CD14-positive monocyte (primary cell): ENCODE results near the gene ERMARD. TPM values are rescaled to one million over a fixed set of nuclear protein-coding genes. Genes with fewer than 3 reads are reported as not detected.

Source experiments
- DNase-seq, 3 donors: peaks; one replicate each; pipeline ENCODE4 v3.0.0-alpha.2; 2011 to 2022
- H2AFZ ChIP-seq: 2 replicates; pipeline ENCODE4 v1.6.0; 2012; ENCODE audit warnings: mild to moderate bottlenecking, low read depth, low read length, inconsistent platforms; ENCODE audit not compliant: insufficient read depth, poor library complexity, severe bottlenecking
- H3K27ac ChIP-seq, 2 donors: 1 replicate in 1 of 2; 2 replicates in 1 of 2; pipeline ENCODE4 v1.5.1; 2012 to 2013; ENCODE audit warnings: low read length in 2 of 2, control low read depth in 1 of 2, inconsistent platforms in 1 of 2, low read depth in 1 of 2, mild to moderate bottlenecking in 1 of 2
- H3K27me3 ChIP-seq, 2 donors: one replicate each; pipeline versions ENCODE4 v1.6.0 to v1.6.1; 2011 to 2013; ENCODE audit warnings: low read length in 2 of 2; ENCODE audit not compliant: control insufficient read depth in 2 of 2, insufficient read depth in 2 of 2
- H3K36me3 ChIP-seq, 2 donors: replicated peaks in 1 of 2; 1 replicate in 1 of 2; 2 replicates in 1 of 2; pipeline versions ENCODE4 v1.5.1 to v1.6.1; 2012 to 2013; ENCODE audit warnings: low read length in 2 of 2, control low read depth in 1 of 2, inconsistent platforms in 1 of 2, mild to moderate bottlenecking in 1 of 2; ENCODE audit not compliant: insufficient read depth in 2 of 2, control insufficient read depth in 1 of 2
- H3K4me1 ChIP-seq, 2 donors: 1 replicate in 1 of 2; 2 replicates in 1 of 2; pipeline versions ENCODE4 v1.5.1 to v1.6.1; 2012 to 2013; ENCODE audit warnings: low read length in 2 of 2, control low read depth in 1 of 2, inconsistent platforms in 1 of 2, mild to moderate bottlenecking in 1 of 2, moderate library complexity in 1 of 2; ENCODE audit not compliant: insufficient read depth in 2 of 2, control insufficient read depth in 1 of 2
- H3K4me2 ChIP-seq: replicated peaks from 2 replicates; pipeline ENCODE3; 2012; ENCODE audit warnings: low read length, moderate library complexity, mild to moderate bottlenecking; ENCODE audit not compliant: poor library complexity, severe bottlenecking; ENCODE audit errors: extremely low read depth
- H3K4me3 ChIP-seq, 3 experiments: fragments of 200-600 bp in 1 of 3; sonication (generic) in 1 of 3; replicated peaks in 1 of 3; 1 replicate in 2 of 3; 2 replicates in 1 of 3; pipeline ENCODE4 v1.5.1; 2011 to 2013; ENCODE audit warnings: low read length in 3 of 3, mild to moderate bottlenecking in 3 of 3, control low read depth in 2 of 3, low read depth in 2 of 3, inconsistent platforms in 1 of 3, moderate library complexity in 1 of 3
- H3K79me2 ChIP-seq: 2 replicates; pipeline ENCODE4 v1.6.0; 2012; ENCODE audit warnings: mild to moderate bottlenecking, control low read depth, inconsistent platforms, low read length, moderate library complexity; ENCODE audit not compliant: insufficient read depth
- H3K9ac ChIP-seq: 2 replicates; pipeline ENCODE4 v1.6.0; 2017; ENCODE audit warnings: low read length, mild to moderate bottlenecking; ENCODE audit not compliant: insufficient read depth, poor library complexity, severe bottlenecking
- H3K9me3 ChIP-seq, 2 donors: replicated peaks in 1 of 2; 1 replicate in 1 of 2; 2 replicates in 1 of 2; pipeline versions ENCODE4 v1.5.1 to v1.6.1; 2012 to 2013; ENCODE audit warnings: low read length in 2 of 2, control low read depth in 1 of 2; ENCODE audit not compliant: control insufficient read depth in 1 of 2, insufficient read depth in 1 of 2
- H4K20me1 ChIP-seq: 2 replicates; pipeline ENCODE4 v1.6.0; 2012; ENCODE audit warnings: mild to moderate bottlenecking, low read length, control low read depth, moderate library complexity; ENCODE audit not compliant: insufficient read depth
- H3K27ac Mint-ChIP-seq, 7 donors: one replicate each; pipeline ENCODE4 v1.8.0; 2020; ENCODE audit warnings: mild to moderate bottlenecking in 7 of 7, mixed read lengths in 7 of 7, moderate library complexity in 6 of 7, inconsistent platforms in 2 of 7
- H3K27me3 Mint-ChIP-seq, 3 donors: one replicate each; pipeline ENCODE4 v1.8.0; 2021 to 2022; ENCODE audit warnings: low read depth in 3 of 3, mild to moderate bottlenecking in 3 of 3, mixed read lengths in 3 of 3, moderate library complexity in 3 of 3, inconsistent platforms in 1 of 3
- H3K36me3 Mint-ChIP-seq, 2 donors: one replicate each; pipeline ENCODE4 v1.8.0; 2020; ENCODE audit warnings: mixed read lengths in 2 of 2, inconsistent platforms in 1 of 2, mild to moderate bottlenecking in 1 of 2
- H3K4me1 Mint-ChIP-seq: one replicate; pipeline ENCODE4 v1.8.0; 2020; ENCODE audit warnings: mild to moderate bottlenecking, mixed read lengths
- H3K4me3 Mint-ChIP-seq, 2 donors: one replicate each; pipeline ENCODE4 v1.8.0; 2020; ENCODE audit warnings: mild to moderate bottlenecking in 2 of 2, mixed read lengths in 2 of 2, moderate library complexity in 1 of 2
- H3K9me3 Mint-ChIP-seq, 7 donors: one replicate each; pipeline ENCODE4 v1.8.0; 2020 to 2022; ENCODE audit warnings: mixed read lengths in 7 of 7, mild to moderate bottlenecking in 6 of 7, moderate library complexity in 6 of 7, inconsistent platforms in 2 of 7
- CTCF ChIP-seq: fragments of 200-600 bp; IDR thresholded peaks from one replicate; pipeline ENCODE4 v1.8.0; 2022; ENCODE audit warnings: antibody characterized with exemption, mild to moderate bottlenecking
- WGBS: methylation state at CpG from one replicate; pipeline ENCODE4 v1.1.5; 2013; ENCODE audit warnings: missing lambda C conversion rate; ENCODE audit not compliant: insufficient coverage; 5-methylcytosine and 5-hydroxymethylcytosine counted together
- intact Hi-C, 2 donors: fragments of 100-400 bp; cut with micrococcal nuclease; formaldehyde crosslinking; loops; one replicate each; pipeline versions ENCODE4 v1.15.0 to v1.15.1; 2023
- polyA plus RNA-seq, 3 donors: library from polyadenylated mRNA; depleted of rRNA in 1 of 3; unstranded in 2 of 3; stranded (reverse) in 1 of 3; fragments of 300-500 nt in 2 of 3; fragments of >200 nt in 1 of 3; fragmentation: Illumina TruSeq in 2 of 3; gene quantifications; 1 replicate in 2 of 3; 2 replicates in 1 of 3; pipeline ENCODE4 v1.2.3, GENCODE V29; 2012 to 2021

ERMARD gene
- polyA plus RNA-seq, 3 donors: 10.6 to 33.0 (median 11.2) TPM

DNA sequence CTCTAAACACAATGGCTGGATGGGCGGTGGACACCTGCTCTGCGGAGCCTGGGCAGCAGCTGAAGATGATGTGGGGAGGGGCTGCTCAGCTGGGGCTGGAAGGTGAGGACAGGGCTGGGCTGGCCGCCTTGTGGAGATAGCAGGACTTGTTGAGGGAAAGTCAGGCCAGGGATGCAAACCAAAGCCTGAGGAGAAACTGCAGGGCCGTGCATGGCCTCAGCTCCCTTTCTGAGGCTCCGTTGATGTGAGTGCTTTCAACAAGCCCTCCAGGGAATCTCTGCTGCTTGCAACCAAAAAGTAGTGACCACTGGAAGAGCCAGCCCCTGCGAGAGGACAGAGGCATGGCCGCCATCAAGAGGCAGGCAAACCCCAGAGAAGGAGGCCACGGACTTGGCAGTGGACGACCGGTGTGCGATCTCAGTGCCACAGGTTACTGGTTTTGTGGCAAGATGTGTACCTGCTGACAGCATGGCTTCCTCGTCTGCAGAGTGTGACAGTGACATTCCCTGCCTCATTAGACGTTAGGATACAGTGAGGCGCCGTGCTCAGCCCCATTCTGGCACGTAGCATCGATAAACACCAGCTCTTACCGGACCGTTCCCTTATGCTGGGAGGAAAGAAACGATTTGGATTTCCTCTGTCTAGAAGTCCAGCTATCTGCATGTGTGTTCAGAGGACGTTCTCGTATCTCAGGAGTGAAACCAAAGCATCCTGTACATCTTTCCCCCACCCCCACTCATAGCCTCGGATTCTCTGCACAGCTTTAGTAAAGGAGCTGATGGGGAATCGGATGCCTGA is 37.9 kb downstream of the ERMARD start:
- WGBS: 88% methylated on average over 20 of the region's 24 CpGs
- Mint-ChIP-seq H3K4me3 (peak overlapping the region; percentile 79 to 93), H3K27me3 (peaks cover 20 to 35% (median 29%) of the 10 kb centered on the region in 3 donors), H3K36me3 (no peaks in the 10 kb centered on the region), H3K9me3 (peaks cover 0 to 2% (median 0%) of the 10 kb centered on the region in 7 donors), H3K4me1 (peaks cover 15% of the 10 kb centered on the region), H3K27ac (no peak overlapping the region)
- Histone ChIP-seq H3K9ac (peak overlapping the region; percentile 63), H3K36me3 (no peaks in the 10 kb centered on the region), H3K27ac (no peak overlapping the region), H3K9me3 (no peaks in the 10 kb centered on the region), H3K79me2 (no peaks in the 10 kb centered on the region), H3K4me2 (peak overlapping the region; percentile 81), H2AFZ (peak overlapping the region; percentile 85), H4K20me1 (no peaks in the 10 kb centered on the region), H3K4me3 (peak overlapping the region; percentile 11 to 75 (median 36)), H3K4me1 (peaks cover 12 to 13% of the 10 kb centered on the region in 2 donors), H3K27me3 (peaks cover 0 to 22% of the 10 kb centered on the region in 2 donors)
- intact Hi-C loops: no loop called here
- no peak for DNase-seq
- TF ChIP-seq CTCF: no peak

DNA sequence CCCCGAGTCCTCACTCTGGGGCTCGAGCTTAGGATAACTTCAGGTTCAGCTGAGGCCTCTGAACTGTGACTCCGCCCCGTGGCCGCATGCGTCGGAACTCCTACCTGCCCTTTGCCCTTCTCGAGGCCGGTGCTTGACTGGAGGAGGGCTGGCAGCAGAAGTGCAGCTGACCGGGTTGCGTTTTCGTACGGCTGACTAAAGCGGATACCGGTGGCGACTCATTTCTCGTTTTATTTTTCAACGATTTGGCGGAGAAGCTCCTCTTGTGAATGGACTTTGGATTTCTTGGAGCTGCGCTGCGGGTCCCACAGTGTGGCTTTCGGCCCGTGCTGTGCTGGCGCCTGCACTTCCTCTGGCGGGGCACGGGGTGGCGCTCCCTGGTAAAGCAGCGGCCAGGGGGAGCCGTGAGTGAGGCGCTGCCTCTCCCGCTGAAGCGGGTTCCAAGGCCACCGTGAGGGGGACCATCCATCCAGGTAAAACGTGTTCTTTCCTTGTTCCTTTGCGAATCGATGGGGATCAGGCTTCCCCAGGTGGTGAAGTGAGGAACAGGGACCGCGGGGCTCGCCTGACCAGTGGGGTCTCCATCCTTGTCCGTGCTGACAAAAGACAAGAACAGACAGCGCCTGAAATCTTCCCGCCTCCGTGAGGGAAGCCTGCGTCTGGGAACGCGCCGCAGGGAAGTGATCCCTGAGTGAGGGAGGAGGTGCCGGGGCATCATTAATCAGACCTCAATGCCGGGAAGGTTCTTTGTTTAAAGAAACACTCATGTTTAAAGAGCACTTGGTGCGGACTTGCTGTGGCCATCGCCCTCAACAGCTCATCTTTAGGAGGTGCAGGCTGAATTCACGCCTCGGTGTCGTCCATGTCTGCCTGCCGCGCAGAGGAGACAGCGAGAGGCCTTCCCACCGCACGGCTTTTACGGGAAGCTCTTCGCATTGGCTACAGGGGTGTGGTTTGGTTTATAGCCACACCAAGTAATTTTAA is 38.8 kb downstream of the ERMARD start:
- intact Hi-C loops: loop anchor here in 1 of 2 donors (5.0 kb wide), 1 partner anchor 742 kb away; no protein-coding TSS in a partner anchor
- Histone ChIP-seq H3K27ac (no peak overlapping the region), H2AFZ (peak overlapping the region; percentile 85), H4K20me1 (no peaks in the 10 kb centered on the region), H3K9me3 (no peaks in the 10 kb centered on the region), H3K9ac (peak overlapping the region; percentile 63), H3K4me3 (peak overlapping the region; percentile 16 to 75 (median 36)), H3K4me2 (peak overlapping the region; percentile 81), H3K79me2 (no peaks in the 10 kb centered on the region), H3K4me1 (peaks cover 12 to 16% of the 10 kb centered on the region in 2 donors), H3K36me3 (no peaks in the 10 kb centered on the region), H3K27me3 (peaks cover 0 to 22% of the 10 kb centered on the region in 2 donors)
- Mint-ChIP-seq H3K9me3 (peaks cover 0 to 2% (median 0%) of the 10 kb centered on the region in 7 donors), H3K36me3 (no peaks in the 10 kb centered on the region), H3K27ac (peak overlapping the region in 1 of 7 donors; percentile 26), H3K4me3 (peak overlapping the region; percentile 79 to 93), H3K27me3 (peaks cover 20 to 35% (median 32%) of the 10 kb centered on the region in 3 donors), H3K4me1 (peaks cover 20% of the 10 kb centered on the region)
- peak; percentile 37 to 53 (median 40) for DNase-seq
- peak; percentile 96 for TF ChIP-seq CTCF
- WGBS: under 1% methylated on average over 53 of the region's 61 CpGs
